HuH-7.5 (cell line): ENCODE measurements around the gene OR51I2.

Source experiments
- DNase-seq: peaks from one replicate; pipeline ENCODE4 v3.0.0; 2011; ENCODE audit warnings: low spot score

The OR51I2 gene, protein sequence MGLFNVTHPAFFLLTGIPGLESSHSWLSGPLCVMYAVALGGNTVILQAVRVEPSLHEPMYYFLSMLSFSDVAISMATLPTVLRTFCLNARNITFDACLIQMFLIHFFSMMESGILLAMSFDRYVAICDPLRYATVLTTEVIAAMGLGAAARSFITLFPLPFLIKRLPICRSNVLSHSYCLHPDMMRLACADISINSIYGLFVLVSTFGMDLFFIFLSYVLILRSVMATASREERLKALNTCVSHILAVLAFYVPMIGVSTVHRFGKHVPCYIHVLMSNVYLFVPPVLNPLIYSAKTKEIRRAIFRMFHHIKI

DNA sequence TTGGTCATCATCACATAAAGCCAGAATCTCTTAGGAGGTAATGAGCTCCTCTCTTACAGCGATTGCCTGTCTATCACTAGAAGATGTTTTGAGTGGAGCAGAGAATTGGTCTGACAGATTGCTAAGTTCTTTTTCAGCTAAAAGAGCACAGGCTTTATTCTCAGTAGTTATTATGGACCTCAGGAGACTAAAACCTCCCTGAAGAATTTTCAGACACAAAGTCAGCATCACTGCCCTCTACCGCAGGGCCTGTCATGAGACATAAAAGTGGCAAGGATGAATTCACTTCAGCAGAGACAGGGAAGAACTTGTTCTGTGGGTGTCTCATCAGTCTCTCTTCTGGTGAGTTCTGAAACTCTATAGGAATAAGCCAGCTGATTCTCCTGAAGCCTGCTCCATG, at the start of gene OR51I2:
TSS of gene OR51I2 (plus strand) at position 301 of the 400 bp plus-strand sequence. CDS start 4,166 bp downstream, outside the sequence.
- DNase-seq: no peak

DNA sequence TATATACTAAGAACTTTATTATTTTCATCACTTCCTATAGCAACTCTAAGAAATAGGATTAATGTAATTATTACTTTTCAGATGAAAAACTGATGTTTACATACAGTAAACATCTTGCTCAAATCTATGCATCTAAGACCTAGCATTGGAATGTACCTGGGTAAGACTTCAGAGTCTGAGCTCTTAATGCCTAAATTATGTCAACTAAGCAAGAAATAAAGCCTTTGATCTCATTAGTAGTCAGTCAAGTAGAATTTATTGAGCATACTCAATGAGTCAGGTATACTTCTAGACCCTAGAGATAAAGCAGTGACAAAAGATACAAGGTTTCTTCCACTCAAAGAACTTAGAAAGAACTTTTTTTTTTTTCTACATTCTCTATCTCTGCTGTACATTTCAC, 44.0 kb upstream of the OR51I2 start:
- no peak for DNase-seq

GRCh38 chr11:5420993-5421392, 28.1 kb upstream of the OR51I2 start:
- DNase-seq: no peak

GRCh38 chr11:5421811-5422210, 27.3 kb upstream of the OR51I2 start, which contains the start of gene OR51Q1:
OR51Q1 (plus strand) TSS chr11:5422111; CDS start chr11:5422201, 90 bp downstream.
- DNase-seq: no peak

GRCh38 chr11:5423131-5423530, 26.0 kb upstream of the OR51I2 start:
- DNase-seq: no peak

DNA sequence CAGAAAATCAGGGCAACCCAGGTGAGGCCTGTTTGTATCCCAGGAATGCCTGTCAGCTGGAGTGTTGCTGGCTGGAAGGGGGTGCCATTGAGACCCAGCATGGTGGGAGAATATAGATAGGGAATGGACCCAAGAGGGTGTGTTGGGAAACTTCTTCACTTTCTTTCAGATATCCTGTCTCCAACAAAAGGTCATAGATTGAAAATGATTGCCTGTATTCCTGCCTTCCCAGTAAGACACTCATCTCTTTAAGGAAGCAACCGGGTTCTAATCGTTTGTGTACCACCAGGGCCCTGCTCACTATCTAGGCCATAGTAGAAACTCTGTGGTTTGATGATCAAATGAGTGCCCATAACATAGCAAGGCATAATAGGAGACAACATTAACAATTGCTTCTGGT, 7.7 kb upstream of the OR51I2 start, which contains the start of gene OR51I1:
TSS of gene OR51I1 (minus strand) at position 101 of the 400 bp plus-strand sequence. CDS start at position 101, 0 bp downstream.
- no peak for DNase-seq

GRCh38 chr11:5443835-5444393, 5.2 kb upstream of the OR51I2 start:
- no peak for DNase-seq

DNA sequence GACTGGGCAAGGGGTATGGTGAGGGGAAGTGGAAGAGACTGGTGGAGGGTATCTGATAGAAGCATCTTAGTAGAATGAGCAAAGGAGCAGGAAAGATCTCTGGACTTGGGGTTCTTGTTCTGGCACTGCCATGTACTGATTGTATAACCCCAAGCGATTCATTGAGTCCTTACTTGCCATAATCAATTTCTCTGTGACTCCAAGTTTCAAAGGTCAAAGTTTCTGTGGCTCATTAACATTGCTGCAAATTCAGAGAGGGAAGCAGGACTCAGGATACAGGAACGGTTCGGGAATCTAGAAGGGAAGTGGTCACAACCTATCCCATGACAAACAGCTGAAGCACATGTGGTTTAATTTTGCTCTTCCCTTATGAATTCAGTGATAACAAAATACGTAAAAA, 309 bp downstream of the OR51I2 start:
- DNase-seq: no peak

DNA sequence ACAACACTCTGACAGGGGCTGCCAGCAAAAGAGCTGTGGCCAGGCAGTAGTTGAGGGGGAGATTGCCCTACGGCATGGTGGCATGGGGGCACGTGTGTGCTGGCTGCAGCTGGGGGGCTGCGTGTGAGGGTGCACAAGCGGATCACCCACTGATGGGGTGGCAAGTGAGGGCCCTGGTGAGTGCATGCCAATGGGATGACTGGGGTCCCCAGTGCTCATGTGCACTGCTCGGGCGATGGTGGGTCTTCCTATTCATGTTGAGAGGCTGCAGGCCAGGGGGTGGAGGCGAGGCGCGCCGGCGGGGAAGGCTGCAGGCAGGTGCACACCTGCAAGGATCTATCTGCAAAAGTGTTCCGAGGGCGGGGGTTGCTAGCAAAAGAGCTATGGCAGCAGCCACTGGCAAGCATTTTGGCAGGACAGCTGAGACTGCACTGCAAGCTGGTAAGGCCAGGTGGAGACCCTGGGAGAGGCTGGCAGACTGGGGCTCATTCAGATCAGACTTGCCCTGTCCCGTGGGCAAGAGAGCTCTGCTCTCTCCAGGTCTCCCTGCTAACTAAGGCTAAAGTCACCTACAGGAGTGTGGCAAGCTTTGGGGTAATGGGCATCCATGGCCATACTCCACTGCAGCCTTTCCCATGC, 12.0 kb downstream of the OR51I2 start:
- DNase-seq: no peak

- DNase-seq: no peak
Observed at GRCh38 chr11:5467527-5467926, 18.4 kb downstream of the OR51I2 start.

- DNase-seq: no peak
Observed at GRCh38 chr11:5473921-5474320, 24.8 kb downstream of the OR51I2 start.

- peak; percentile 50 for DNase-seq
Observed at GRCh38 chr11:5476186-5476819, 27.2 kb downstream of the OR51I2 start.

GRCh38 chr11:5486003-5486402, 36.9 kb downstream of the OR51I2 start:
- no peak for DNase-seq

DNA sequence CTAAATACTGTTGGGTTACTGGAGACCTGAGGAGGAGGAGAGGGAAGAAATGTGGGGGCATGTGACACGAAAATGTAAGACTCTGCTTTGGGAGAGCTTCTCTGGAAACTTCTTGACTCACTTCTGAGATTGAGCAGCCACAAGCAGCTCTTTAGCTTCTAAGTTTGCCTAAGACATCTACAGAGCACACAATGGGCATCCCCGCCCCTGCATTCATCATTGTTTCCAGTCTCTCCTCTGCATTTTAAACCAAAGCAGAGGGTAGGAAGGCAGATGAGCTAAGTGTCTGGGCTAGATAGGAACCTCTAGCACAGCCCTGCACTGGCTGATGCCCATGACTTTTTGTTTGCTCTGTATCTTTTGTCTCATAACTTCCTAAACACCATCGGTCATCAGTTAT, 37.3 kb downstream of the OR51I2 start:
- DNase-seq: no peak

DNA sequence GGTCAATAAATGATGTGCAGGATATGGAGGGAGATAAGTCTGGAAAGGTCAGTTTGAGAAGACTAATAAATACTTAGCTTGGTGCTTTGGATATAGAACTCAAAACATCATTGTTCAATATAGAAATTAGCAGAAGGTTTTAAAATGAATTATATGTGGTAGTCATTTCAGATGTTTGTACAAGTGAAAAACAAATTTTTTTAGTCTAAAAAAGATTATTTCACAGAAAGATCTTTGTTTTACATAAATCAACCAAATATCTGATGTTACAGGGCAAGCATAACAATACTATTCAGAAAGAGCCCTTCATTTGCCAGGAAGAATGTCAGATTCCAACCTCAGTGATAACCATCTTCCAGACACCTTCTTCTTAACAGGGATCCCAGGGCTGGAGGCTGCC, 39.3 kb downstream of the OR51I2 start, which contains the start of gene OR52D1:
TSS of gene OR52D1 (plus strand) at position 301 of the 400 bp plus-strand sequence. CDS start at position 323, 22 bp downstream.
- DNase-seq: no peak

DNA sequence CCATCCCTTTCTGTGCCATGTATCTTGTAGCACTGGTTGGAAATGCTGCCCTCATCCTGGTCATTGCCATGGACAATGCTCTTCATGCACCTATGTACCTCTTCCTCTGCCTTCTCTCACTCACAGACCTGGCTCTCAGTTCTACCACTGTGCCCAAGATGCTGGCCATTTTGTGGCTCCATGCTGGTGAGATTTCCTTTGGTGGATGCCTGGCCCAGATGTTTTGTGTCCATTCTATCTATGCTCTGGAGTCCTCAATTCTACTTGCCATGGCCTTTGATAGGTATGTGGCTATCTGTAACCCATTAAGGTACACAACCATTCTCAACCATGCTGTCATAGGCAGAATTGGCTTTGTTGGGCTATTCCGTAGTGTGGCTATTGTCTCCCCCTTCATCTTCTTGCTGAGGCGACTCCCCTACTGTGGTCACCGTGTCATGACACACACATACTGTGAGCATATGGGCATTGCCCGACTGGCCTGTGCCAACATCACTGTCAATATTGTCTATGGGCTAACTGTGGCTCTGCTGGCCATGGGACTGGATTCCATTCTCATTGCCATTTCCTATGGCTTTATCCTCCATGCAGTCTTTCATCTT, 39.8 kb downstream of the OR51I2 start:
- DNase-seq: no peak

DNA sequence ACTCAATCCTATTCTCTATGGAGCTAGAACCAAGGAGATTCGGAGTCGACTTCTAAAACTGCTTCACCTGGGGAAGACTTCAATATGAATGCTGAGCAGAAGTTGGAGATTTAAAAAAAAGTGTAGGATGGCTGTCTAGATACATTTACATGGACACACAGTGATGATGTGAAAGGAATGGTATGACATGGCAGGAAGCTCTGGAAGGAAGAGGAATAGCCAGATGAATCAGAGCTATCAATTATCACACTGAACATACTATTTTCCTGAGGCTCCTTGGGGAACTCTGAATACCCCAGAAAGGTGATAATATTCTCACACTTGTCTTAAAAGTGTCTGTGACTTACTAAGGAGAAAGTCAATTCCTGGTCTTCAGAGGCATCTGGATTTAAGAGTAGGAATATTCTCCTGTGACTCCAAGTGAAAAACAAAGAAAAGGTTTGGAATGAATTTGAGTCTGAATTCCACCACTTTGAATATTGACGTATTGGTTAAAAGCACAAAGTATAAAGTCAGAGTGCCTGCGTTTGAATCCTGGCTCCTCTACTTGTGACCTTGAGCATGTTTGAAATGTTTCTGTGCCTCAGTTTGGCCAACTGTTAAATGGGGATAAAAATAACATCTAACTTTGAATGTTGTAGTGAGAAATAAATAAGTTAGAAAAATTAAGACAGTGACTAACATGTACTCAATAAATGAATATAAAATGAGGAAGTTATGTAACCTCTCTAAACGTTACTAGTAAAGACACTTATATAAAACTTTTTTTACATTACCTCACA, 40.6 kb downstream of the OR51I2 start:
- no peak for DNase-seq

DNA sequence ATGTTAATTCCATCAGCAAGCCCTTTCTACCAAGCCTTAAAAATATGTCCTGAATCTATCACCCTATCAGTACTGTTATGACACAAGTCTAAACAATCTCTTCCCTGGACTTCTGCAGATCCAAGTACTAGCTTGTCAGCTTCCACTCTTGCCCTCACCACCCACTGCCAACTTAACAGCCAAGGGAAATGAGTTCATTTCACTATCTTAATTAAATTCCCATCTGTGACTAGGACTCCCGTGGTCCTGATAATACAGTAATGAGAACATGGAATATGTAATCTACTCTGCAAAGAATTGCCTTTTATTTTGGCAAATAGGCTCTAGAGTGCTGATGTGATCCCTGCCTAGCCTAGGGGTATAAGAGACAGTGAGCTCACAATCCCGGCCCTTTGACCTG, 50.5 kb downstream of the OR51I2 start:
- DNase-seq: no peak

- DNase-seq: no peak
Observed at GRCh38 chr11:5500393-5500801, 51.3 kb downstream of the OR51I2 start.

GRCh38 chr11:5504403-5504921, 55.3 kb downstream of the OR51I2 start:
- DNase-seq: no peak
